ENCODE results near the gene NOP14.
"Not testable (repeated sequence)": the region's sequence is repeated elsewhere in the genome, so short reads cannot be mapped to it uniquely, and the experiment has no call there.

NOP14 gene

DNA sequence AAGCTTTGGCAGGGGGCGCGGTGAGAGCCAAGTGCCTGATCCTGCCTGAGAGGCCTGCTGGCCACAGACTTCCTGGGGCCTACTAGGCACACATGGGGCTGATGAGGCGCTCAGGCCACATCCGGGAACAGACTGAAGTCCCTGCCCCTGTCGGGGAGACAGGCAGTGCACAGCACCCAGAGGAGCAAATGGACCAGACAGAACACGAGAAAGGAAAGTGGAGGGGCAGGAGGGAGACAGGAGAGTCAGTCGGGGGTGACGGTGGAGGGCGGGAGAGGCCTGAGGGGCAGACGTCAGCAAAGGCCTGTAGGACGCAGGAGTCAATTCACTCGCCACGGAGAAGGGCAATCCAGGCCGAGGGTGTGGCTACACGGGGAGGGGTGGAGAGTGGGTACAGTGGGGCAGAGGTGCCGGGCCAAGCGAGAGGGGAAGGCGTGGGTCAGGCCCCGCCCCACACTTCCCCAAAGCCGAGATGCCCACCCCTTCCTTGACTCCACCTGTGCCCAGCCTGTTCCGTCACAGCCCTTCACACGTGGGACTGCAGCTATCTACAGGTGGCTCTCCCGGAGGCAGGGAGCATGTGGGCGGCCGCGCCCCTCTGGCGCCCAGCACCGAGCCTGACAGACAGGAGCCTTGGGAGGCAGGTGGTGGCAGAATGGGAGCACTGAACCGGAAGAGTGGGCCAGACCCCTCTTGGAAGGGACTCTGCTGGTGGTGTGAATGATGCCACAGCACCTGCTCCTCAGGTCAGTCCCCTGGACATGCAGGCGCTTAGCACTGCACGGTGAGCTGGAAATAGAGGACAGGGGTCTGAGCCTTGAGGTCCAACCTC, 20.5 kb downstream of the NOP14 start:
- DNase-seq (ENCODE audit: low read depth, low spot score): no peak

DNA sequence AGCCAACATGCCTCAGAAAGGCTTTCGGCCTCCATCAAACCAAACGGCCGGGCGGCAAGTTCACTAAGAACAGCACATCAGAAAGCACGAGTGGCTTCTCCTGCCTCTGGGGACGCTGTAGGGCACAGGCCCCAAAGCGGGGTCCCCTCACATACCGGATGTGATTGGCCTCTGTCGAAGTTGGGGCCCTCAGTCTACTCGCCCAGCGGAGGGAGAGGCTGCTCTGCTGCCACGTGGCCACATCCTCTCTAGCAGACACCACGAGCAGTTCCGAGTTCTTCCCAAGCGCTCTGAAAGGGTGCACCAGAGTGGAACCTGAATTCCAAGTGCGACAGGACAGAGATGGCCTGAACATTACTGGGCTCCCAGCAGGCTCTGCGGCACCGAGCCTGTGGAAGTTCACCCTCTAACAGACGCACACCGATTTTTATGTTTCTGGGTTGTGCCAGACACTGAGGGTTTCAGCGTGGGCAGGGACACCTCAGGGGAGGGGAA, 21.1 kb downstream of the NOP14 start:
- no peak for DNase-seq (ENCODE audit: low read depth, low spot score)

GRCh38 chr4:2941138-2942036, 21.8 kb downstream of the NOP14 start:
- no peak for DNase-seq (ENCODE audit: low read depth, low spot score)

DNA sequence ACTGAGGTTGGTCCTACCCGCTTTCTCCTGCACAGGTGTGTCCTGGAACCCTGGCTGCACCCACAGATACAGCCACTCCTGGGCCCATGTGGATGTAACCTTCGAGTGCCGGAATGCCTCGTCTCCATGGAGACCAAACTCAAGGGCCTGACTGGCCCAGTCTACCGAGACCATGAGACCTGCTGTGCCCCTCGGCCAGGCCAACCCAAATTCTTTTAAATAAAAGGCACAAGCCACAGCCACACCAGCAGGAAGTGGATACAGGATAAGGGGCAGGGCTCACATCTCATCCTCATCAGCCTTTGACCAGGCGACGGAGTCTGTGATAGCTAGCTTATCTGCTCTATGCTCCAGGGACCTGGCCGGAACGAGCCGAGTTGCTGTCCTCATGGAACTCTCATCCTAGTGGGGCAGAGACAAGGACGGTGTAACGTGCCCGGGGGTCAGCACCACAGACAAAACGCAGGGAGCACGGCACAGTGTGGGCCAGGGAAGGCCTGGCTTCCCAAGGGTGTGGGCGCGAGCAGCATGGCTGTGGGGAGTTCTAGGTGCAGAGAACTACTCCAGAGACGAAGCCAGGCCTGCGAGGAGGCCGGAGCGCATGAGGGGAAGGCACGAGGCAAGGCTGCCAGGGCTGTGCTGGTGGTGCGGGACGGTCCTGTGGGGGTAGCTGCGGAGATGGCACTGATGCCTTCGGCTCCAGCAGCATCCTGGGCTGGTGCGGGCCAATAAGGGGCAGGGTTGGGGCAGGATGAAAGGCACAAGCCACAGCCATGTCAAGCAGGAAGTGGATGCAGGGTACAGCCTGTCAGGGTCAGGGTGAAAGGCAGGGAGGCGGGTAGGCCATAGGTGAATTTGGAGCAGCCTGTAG, 22.7 kb downstream of the NOP14 start:
- DNase-seq (ENCODE audit: low read depth, low spot score): no peak

DNA sequence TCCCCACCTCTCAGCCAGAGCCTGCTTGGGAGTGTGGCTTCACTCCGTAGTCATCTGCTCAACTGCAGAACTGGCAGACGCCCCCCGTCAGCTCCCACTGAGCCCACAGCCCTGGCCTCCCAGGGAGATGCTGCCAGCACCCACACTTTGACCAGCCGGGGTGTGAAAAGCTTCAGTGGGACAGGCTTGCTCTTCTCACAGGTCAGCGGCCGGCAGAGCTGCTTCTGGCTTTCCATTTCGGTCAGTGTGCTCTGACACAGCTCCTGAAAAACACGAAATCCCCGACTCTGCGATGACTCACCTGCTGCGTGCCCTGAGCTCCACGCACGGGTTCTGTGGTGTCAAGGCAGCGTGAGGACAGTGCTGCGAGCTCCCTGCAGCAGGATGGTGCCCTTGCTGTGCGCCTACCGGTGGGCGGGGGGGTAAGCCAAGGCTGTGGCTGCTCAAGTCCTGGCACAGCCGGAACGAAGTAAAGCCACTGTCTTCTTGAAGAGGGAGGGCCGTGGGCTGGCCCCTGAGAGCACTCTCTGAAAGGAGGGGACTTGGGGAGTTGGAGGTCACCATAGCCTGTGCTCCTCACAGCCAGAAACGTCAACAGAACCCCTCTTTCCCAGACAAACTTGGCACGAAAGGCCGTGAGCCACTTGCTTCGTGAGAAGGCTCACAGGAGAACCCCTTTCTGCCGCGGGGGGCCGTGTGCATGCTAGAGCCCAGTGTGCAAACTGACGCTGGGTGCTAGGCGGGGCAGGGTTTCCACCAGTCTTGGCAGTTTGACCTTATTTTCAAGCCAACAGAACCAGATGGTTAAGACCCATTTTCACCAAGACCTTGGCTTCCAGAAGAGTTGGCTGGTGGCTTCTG, 23.6 kb downstream of the NOP14 start:
- DNase-seq (ENCODE audit: low read depth, low spot score): no peak

- no peak for DNase-seq (ENCODE audit: low read depth, low spot score)
Measured at GRCh38 chr4:2938906-2939305, 24.3 kb downstream of the NOP14 start.

- not testable (repeated sequence) for DNase-seq (ENCODE audit: low read depth, low spot score)
Measured at GRCh38 chr4:2938411-2938810, 24.8 kb downstream of the NOP14 start.

GRCh38 chr4:2937986-2938385, 25.2 kb downstream of the NOP14 start:
- DNase-seq (ENCODE audit: low read depth, low spot score): no peak

DNA sequence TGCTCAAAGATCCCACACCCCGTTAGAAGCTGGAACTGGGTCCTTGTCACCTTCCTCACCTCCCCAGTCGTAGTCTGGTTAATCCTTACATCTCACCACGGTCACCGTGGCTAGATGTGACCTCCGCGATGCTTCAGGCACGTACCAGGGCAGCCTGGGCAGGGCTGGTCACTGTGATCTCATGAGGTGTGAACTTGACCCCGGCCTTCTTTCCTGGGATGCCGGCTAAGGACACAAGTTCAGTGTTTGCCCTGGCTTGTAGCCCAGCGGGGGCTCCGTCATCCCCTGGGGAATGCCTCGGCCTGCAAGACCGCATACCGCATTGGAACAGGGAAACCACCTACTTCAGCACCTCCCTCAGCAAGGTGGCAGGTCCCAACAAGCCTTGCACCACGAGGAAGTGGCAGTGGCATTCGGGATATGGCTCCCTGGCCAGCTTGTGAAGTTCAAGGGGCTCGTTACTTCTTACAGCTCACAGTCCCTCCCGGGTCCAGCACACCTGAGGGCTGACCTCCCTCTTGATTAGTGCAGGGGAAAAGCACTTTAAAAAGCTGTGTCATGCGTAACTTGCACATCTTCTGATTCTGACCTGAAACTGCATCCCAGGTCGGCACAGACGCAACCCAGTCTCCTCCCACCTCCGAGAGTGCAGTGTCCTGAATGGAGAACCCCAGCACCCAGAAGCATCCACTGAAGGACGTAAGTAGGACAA, 25.9 kb downstream of the NOP14 start:
- DNase-seq (ENCODE audit: low read depth, low spot score): no peak

DNA sequence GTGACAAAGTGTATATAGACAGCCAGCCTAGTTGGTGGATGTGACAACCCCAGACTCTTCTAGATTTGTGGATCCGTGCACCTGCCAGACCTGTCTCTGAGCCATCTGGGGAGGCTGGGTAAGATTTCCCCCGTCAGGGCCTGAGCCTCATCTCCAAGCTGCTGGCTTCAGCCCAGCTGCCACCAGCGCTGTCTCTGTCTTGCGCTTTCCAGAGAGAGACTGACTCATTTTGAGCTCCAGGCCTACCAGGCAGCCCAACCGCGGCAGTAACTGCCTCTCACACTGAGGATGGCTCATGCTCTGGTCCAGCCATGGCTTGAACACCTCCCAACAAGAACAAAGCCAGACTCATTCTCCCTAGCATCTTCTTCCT, 26.4 kb downstream of the NOP14 start:
- no peak for DNase-seq (ENCODE audit: low read depth, low spot score)

GRCh38 chr4:2935762-2936743, 27.2 kb downstream of the NOP14 start:
- DNase-seq (ENCODE audit: low read depth, low spot score): peak; percentile 52

GRCh38 chr4:2934813-2935761, 28.1 kb downstream of the NOP14 start:
- DNase-seq (ENCODE audit: low read depth, low spot score): peak; percentile 86

DNA sequence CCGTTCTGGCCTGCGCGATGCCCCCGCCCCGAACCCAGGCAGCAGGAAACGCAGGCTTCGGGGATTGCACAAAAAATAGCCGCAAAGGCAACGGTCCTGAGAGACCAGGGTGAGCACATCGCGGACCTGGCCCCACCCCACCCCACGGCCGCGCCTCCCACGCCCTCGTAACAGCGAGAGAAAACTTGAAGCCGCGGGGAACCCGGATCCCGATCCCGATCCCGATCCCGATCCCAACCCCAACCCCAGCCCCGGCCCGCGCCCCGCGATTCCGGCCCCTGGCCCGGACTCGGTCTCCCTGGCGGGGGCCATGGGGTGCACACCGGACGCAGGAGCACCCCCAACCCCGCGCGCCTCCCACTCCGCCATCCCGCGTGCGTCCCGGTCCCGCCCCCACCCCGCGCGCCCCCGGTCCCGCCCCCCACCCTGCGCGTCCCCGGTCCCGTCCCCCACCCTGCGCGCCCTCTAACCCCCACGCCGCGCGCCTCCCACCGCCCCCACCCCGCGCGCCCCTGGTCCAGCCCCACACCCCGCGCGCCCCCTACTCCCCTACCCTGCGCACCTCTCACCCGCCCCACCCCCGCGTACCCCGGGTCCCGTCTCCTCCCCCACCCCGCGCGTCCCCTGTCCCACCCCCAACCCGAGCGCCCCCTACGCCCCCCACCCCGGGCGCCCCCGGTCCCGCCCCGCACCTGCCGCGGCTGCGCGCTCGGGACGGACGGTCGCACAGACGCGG, 29.0 kb downstream of the NOP14 start:
- no peak for DNase-seq (ENCODE audit: low read depth, low spot score)

GRCh38 chr4:2933566-2934076, 29.6 kb downstream of the NOP14 start:
- DNase-seq (ENCODE audit: low read depth, low spot score): no peak

DNA sequence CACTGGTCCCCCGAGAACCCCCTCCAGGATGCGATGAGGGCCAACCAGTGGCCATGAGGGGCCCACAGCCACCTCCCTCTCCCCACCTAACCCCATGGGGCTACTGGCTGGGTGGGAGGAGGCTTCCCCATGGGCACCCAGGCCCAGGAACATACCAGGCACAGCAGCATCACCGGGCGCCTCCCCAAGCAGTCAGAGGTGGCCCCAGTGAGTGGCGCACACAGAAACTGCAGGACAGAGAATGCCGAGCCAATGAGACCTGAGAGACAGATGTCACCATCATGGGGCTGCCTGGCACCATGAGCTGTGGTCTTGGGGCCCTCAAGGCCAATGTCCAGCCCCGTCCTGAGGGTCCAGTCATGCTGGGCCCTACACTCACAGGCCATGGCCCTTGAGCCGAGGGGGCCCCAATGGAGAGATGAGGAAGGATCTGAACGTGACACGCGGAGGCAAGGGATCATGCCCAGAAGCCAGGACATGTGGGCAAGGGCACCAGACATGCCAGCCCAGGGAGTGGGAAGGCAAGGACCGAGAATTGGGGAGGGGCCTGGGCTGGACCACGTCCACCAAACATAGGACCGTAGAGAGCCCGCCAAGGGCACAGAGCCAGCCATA, 30.1 kb downstream of the NOP14 start:
- DNase-seq (ENCODE audit: low read depth, low spot score): no peak

DNA sequence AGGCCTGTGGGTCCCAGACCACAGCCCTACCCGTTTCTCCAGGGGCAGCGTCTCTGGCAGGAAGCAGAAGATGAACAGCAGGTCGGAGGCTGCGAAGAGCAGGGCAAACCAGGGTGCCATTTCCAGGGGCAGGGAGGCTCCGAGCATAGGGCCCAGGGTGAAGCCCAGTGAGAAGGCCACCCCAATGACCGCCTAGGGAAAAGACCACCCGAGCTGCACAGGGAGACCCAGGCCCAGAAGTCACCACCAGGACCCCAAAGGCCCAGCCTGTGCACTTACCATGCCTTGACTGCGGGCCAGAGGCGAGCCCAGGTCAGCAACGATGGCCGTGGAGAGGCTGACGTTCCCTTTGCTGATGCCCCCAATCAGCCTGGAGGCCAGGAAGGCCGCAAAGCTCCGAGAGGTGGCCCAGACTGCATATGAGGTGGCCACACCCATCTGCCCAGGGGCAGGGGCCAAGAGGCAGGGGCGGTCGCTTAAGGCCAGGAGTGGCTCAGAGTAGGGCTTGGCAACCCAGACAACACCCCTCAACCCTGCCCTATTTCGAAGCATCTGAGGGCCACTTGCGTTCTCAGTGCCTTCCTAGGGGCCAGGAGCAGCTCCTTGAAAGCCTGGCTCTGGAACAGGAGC, 30.8 kb downstream of the NOP14 start:
- DNase-seq (ENCODE audit: low read depth, low spot score): no peak
